ENCODE results near the gene PET117. TPM values are rescaled to one million over a fixed set of nuclear protein-coding genes. Genes with fewer than 3 reads are reported as not detected.

The PET117 gene
- total RNA-seq, 3 donors from 2014 or later (not counting 1 experiment from before 2014, with no cell fraction given): 7.0 to 11.7 (median 10.4) TPM

GRCh38 chr20:18191306-18191705 lies 53.6 kb downstream of the PET117 start:
- no peak overlapping the region for H3K4me3 ChIP-seq (ENCODE audit: low read length)
- no peak overlapping the region for H3K27ac Mint-ChIP-seq
- no peaks in the 10 kb centered on the region for H3K9me3 ChIP-seq (ENCODE audit: control insufficient read depth, insufficient read depth, low read length)
- peaks cover 23% of the 10 kb centered on the region for H3K36me3 ChIP-seq (ENCODE audit: control insufficient read depth, insufficient read depth, low read length)
- TF ChIP-seq CTCF (IDR thresholded peaks at IDR 0.05): no peak
- H3K27me3 ChIP-seq (ENCODE audit: control insufficient read depth, insufficient read depth, low read length): no peaks in the 10 kb centered on the region
- WGBS (ENCODE audit: insufficient coverage): 87% methylated on average over 1 of the region's 1 CpG
- H3K36me3 Mint-ChIP-seq: no peaks in the 10 kb centered on the region
- intact Hi-C loops (cut with micrococcal nuclease): no loop called here
- DNase-seq (no peak), ATAC-seq (no peak)
- no peak overlapping the region for H3K4me3 Mint-ChIP-seq
- no peak overlapping the region for H3K27ac ChIP-seq (ENCODE audit: low read length)
- no peaks in the 10 kb centered on the region for H3K4me1 ChIP-seq (ENCODE audit: control insufficient read depth, insufficient read depth, low read length)
- H3K27me3 Mint-ChIP-seq (ENCODE audit: low read depth in 2 of 2): no peaks in the 10 kb centered on the region
- H3K4me1 Mint-ChIP-seq: no peaks in the 10 kb centered on the region
- H3K9me3 Mint-ChIP-seq: no peaks in the 10 kb centered on the region

Other genes with a start within 250 kb of the PET117 start
- 10 to 100 TPM; 62.3 to 85.4 (median 72.1) TPM for gene SNX5, start 169.1 kb upstream of the PET117 start, total RNA-seq
- gene MGME1, start 168.8 kb upstream of the PET117 start, total RNA-seq: 10 to 100 TPM; 10.3 to 25.1 (median 13.0) TPM
- not detected for gene OVOL2, start 79.9 kb upstream of the PET117 start, total RNA-seq
- gene KAT14, start within 50 bp of the PET117 start, total RNA-seq: 10 to 100 TPM in 2 of 3 donors, 1 to 10 TPM in 1; 9.7 to 13.0 (median 10.9) TPM
- 1 to 10 TPM; 5.2 to 9.6 (median 9.3) TPM for gene ZNF133, start 150.7 kb downstream of the PET117 start, total RNA-seq